ENCODE measurements around the gene VTI1A.

DNA sequence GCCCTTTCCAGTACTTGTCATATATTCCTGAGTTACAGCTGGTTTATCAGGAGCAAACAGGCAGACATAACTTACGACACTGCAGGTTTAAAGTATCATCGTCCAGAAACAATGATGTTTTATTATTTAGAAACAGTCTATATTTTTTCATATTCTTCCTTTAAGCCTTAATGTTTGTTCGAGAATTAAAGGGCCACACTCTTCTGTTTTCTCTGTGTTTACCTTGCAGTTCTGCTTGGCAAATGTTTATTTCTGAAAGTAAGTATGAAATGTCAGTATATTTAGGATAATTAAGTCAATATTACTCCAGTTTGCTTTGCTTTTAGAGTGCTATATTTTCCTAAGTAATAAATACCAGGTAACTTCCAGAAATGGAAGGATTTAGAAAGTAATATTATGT, 115.1 kb downstream of the VTI1A start:
- TF ChIP-seq, protein P1, sequence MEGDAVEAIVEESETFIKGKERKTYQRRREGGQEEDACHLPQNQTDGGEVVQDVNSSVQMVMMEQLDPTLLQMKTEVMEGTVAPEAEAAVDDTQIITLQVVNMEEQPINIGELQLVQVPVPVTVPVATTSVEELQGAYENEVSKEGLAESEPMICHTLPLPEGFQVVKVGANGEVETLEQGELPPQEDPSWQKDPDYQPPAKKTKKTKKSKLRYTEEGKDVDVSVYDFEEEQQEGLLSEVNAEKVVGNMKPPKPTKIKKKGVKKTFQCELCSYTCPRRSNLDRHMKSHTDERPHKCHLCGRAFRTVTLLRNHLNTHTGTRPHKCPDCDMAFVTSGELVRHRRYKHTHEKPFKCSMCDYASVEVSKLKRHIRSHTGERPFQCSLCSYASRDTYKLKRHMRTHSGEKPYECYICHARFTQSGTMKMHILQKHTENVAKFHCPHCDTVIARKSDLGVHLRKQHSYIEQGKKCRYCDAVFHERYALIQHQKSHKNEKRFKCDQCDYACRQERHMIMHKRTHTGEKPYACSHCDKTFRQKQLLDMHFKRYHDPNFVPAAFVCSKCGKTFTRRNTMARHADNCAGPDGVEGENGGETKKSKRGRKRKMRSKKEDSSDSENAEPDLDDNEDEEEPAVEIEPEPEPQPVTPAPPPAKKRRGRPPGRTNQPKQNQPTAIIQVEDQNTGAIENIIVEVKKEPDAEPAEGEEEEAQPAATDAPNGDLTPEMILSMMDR (conservative IDR thresholded peaks at IDR 0.05; ENCODE audit: low read depth in 2 of 2), result no peak
- TF ChIP-seq CREB1 (CRISPR knock-in tag; IDR thresholded peaks at IDR 0.05; ENCODE audit: low read depth) (no peak), POLR2AphosphoS5 (IDR thresholded peaks at IDR 0.05; ENCODE audit: low read depth) (no peak), EZH2 (IDR thresholded peaks at IDR 0.05; ENCODE audit: low read depth, unreplicated experiment) (no peak), ETS1 (IDR thresholded peaks at IDR 0.05) (no peak), NANOG (IDR thresholded peaks at IDR 0.05; ENCODE audit: borderline replicate concordance) (no peak), EZH2phosphoT487 (IDR thresholded peaks at IDR 0.05; ENCODE audit: unreplicated experiment) (no peak), JUNB (IDR thresholded peaks at IDR 0.05; ENCODE audit: unreplicated experiment) (no peak), STAT1 (IDR thresholded peaks at IDR 0.05; ENCODE audit: unreplicated experiment) (no peak), ZNF114 (CRISPR knock-in tag; IDR thresholded peaks at IDR 0.05) (no peak), ZNF331 (CRISPR knock-in tag; IDR thresholded peaks at IDR 0.05; ENCODE audit: low read depth) (no peak)
- TF ChIP-seq, protein P2, sequence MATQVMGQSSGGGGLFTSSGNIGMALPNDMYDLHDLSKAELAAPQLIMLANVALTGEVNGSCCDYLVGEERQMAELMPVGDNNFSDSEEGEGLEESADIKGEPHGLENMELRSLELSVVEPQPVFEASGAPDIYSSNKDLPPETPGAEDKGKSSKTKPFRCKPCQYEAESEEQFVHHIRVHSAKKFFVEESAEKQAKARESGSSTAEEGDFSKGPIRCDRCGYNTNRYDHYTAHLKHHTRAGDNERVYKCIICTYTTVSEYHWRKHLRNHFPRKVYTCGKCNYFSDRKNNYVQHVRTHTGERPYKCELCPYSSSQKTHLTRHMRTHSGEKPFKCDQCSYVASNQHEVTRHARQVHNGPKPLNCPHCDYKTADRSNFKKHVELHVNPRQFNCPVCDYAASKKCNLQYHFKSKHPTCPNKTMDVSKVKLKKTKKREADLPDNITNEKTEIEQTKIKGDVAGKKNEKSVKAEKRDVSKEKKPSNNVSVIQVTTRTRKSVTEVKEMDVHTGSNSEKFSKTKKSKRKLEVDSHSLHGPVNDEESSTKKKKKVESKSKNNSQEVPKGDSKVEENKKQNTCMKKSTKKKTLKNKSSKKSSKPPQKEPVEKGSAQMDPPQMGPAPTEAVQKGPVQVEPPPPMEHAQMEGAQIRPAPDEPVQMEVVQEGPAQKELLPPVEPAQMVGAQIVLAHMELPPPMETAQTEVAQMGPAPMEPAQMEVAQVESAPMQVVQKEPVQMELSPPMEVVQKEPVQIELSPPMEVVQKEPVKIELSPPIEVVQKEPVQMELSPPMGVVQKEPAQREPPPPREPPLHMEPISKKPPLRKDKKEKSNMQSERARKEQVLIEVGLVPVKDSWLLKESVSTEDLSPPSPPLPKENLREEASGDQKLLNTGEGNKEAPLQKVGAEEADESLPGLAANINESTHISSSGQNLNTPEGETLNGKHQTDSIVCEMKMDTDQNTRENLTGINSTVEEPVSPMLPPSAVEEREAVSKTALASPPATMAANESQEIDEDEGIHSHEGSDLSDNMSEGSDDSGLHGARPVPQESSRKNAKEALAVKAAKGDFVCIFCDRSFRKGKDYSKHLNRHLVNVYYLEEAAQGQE (IDR thresholded peaks at IDR 0.05; ENCODE audit: unreplicated experiment), result no peak
- TF ChIP-seq, protein P3, sequence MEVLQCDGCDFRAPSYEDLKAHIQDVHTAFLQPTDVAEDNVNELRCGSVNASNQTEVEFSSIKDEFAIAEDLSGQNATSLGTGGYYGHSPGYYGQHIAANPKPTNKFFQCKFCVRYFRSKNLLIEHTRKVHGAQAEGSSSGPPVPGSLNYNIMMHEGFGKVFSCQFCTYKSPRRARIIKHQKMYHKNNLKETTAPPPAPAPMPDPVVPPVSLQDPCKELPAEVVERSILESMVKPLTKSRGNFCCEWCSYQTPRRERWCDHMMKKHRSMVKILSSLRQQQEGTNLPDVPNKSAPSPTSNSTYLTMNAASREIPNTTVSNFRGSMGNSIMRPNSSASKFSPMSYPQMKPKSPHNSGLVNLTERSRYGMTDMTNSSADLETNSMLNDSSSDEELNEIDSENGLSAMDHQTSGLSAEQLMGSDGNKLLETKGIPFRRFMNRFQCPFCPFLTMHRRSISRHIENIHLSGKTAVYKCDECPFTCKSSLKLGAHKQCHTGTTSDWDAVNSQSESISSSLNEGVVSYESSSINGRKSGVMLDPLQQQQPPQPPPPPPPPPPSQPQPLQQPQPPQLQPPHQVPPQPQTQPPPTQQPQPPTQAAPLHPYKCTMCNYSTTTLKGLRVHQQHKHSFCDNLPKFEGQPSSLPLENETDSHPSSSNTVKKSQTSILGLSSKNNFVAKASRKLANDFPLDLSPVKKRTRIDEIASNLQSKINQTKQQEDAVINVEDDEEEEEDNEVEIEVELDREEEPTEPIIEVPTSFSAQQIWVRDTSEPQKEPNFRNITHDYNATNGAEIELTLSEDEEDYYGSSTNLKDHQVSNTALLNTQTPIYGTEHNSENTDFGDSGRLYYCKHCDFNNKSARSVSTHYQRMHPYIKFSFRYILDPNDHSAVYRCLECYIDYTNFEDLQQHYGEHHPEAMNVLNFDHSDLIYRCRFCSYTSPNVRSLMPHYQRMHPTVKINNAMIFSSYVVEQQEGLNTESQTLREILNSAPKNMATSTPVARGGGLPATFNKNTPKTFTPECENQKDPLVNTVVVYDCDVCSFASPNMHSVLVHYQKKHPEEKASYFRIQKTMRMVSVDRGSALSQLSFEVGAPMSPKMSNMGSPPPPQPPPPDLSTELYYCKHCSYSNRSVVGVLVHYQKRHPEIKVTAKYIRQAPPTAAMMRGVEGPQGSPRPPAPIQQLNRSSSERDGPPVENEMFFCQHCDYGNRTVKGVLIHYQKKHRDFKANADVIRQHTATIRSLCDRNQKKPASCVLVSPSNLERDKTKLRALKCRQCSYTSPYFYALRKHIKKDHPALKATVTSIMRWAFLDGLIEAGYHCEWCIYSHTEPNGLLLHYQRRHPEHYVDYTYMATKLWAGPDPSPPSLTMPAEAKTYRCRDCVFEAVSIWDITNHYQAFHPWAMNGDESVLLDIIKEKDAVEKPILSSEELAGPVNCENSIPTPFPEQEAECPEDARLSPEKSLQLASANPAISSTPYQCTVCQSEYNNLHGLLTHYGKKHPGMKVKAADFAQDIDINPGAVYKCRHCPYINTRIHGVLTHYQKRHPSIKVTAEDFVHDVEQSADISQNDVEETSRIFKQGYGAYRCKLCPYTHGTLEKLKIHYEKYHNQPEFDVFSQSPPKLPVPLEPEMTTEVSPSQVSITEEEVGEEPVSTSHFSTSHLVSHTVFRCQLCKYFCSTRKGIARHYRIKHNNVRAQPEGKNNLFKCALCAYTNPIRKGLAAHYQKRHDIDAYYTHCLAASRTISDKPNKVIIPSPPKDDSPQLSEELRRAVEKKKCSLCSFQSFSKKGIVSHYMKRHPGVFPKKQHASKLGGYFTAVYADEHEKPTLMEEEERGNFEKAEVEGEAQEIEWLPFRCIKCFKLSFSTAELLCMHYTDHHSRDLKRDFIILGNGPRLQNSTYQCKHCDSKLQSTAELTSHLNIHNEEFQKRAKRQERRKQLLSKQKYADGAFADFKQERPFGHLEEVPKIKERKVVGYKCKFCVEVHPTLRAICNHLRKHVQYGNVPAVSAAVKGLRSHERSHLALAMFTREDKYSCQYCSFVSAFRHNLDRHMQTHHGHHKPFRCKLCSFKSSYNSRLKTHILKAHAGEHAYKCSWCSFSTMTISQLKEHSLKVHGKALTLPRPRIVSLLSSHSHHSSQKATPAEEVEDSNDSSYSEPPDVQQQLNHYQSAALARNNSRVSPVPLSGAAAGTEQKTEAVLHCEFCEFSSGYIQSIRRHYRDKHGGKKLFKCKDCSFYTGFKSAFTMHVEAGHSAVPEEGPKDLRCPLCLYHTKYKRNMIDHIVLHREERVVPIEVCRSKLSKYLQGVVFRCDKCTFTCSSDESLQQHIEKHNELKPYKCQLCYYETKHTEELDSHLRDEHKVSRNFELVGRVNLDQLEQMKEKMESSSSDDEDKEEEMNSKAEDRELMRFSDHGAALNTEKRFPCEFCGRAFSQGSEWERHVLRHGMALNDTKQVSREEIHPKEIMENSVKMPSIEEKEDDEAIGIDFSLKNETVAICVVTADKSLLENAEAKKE (CRISPR knock-in tag; IDR thresholded peaks at IDR 0.05), result no peak
